Activated T-cell treated with anti-CD3 and anti-CD28 coated beads, Interleukin-2, amount 50 U/mL, for 72 hours (primary cell): ENCODE measurements around the gene RAB11FIP5. TPM values are rescaled to one million over a fixed set of nuclear protein-coding genes. Genes with fewer than 3 reads are reported as not detected.

Source experiments
- ATAC-seq, 2 donors: fragments of 150-1000 bp; cut with Tn5 transposase; replicated peaks in 1 of 2; 2 replicates each; pipeline ENCODE4 v1.10.0; 2021; ENCODE audit warnings: moderate library complexity in 2 of 2, mild to moderate bottlenecking in 1 of 2
- DNase-seq, 2 donors: peaks; one replicate each; pipeline ENCODE4 v3.0.0; 2021 to 2022; ENCODE audit warnings: mixed read lengths in 1 of 2
- H3K27ac Mint-ChIP-seq: one replicate; pipeline ENCODE4 v1.8.0; 2022; ENCODE audit warnings: mild to moderate bottlenecking, moderate library complexity, mixed read lengths
- H3K27me3 Mint-ChIP-seq: one replicate; pipeline ENCODE4 v1.8.0; 2022; ENCODE audit warnings: low read depth, mixed read lengths
- H3K36me3 Mint-ChIP-seq, 2 donors: one replicate each; pipeline ENCODE4 v1.8.0; 2022; ENCODE audit warnings: mixed read lengths in 2 of 2, mild to moderate bottlenecking in 1 of 2; ENCODE audit not compliant: insufficient read depth in 2 of 2
- H3K4me1 Mint-ChIP-seq: one replicate; pipeline ENCODE4 v1.8.0; 2022; ENCODE audit warnings: low read depth, mixed read lengths
- H3K4me3 Mint-ChIP-seq, 2 donors: one replicate each; pipeline ENCODE4 v1.8.0; 2022; ENCODE audit warnings: mild to moderate bottlenecking in 2 of 2, mixed read lengths in 2 of 2, moderate library complexity in 2 of 2
- H3K9me3 Mint-ChIP-seq, 2 donors: one replicate each; pipeline ENCODE4 v1.8.0; 2022; ENCODE audit warnings: mixed read lengths in 2 of 2
- total RNA-seq, 2 donors: library from RNA; stranded (reverse); gene quantifications; one replicate each; pipeline ENCODE4 v1.2.3, GENCODE V29; 2022

RAB11FIP5 gene
- total RNA-seq, 2 donors from 2014 or later: 6.6 to 9.8 TPM

DNA sequence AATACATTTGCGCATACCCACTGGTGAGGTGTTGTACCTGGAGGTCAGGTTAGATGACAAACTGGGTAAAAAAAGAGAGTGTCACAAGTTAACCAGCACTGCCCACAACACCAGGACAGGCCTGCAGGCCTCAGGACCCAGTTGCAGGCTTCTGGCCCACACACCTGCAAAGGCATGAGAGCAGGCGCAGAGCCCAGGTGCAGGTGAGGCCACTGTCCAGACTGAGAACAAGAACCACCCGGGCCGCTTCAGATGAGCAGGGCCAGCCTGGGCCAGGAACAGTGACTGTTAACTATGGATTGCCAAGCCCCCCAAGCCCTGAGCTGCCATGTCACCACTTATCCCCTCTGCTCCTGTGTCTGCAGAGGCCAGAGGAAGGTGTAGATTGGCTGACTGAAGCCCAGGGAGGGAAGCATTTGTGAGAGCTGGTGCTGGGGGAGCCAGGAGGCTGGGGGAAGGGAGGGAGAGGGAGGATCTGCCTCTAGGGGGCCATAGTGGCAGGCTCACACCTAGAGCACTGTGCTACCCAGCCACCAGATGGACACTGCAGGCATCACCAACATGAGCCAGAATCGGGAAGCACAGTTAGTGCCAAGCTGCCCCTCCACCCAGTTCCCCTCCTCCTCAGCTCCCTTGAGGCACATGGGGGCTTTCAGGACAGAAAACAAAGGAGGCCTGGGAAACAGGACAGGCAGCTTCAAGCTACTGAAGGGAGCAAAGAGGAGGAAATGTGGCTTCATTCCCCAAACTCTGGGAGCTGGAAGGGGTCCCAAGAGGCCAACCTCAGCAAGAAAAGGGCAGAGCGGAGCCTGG lies 76.6 kb downstream of the RAB11FIP5 start:
- Mint-ChIP-seq H3K9me3 (no peaks in the 10 kb centered on the region), H3K36me3 (no peaks in the 10 kb centered on the region), H3K27me3 (no peaks in the 10 kb centered on the region), H3K4me1 (peaks cover 4% of the 10 kb centered on the region), H3K27ac (no peak overlapping the region), H3K4me3 (no peak overlapping the region)
- ATAC-seq (no peak), DNase-seq (no peak)

DNA sequence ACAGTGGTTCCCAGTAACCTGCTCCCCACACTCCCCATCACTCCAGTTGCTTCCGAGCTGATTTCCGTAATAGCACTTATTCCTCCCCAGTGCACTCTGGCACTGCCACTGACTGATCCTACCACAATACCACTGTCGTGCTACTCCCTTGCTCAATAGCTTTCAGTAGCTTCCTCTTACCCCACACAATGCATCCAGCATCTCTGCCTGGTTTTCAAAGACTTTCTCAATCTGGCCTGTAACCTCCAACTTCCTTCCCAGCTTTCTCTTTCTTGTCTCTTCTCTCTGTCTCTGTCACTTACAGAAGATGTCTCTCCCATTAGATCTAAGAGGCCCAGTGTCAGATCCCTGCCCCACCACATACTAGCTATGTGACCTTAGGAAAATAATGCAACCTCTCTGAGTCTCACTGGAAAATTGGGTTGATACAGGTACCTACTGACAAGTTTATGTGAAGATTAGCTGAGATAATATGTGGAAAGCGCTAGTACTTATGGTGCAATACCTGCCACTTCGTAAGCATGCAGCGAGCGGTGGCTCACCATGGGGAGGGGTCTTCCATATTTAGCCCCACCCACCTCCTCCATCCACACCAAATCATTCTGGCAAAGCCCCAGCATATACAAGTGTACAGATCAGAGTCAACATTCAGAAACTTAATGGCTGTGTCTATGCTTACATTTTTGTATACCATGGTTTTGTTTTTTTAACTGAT lies 77.9 kb downstream of the RAB11FIP5 start:
- no peaks in the 10 kb centered on the region for H3K27me3 Mint-ChIP-seq
- no peak overlapping the region for H3K27ac Mint-ChIP-seq
- no peak for ATAC-seq

DNA sequence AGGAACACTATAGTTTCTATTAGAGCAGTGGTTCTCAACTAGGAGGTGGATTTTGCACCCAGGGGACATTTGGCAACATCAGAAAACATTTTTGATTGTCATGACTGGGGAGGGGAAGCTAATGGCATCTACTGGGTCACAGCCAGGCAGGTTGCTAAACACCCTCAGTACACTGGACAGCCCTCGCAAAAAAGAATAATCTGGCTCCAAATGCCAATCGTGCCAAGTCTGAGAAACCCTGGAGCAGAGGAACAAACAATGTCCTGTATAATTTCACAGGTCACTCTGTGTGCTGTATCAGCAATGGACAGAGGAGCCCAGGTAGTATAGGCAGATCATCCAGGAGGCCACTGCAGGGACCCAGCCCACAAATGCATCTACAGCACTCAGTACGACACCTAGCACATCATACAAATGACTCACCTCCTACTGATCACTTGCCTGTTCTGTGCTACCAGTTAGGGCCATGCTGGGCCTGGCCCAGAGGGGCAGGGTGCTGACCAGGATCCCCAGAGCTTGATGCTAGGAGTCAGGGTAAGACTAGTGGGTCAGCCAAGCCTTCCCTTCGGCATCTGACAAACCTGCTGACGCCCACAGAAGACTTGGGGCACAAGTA lies 78.9 kb downstream of the RAB11FIP5 start:
- H3K4me1 Mint-ChIP-seq: peaks cover 4% of the 10 kb centered on the region
- H3K27ac Mint-ChIP-seq: no peak overlapping the region
- no peaks in the 10 kb centered on the region for H3K27me3 Mint-ChIP-seq
- DNase-seq: no peak
- ATAC-seq: no peak
- no peaks in the 10 kb centered on the region for H3K36me3 Mint-ChIP-seq
- H3K4me3 Mint-ChIP-seq: no peak overlapping the region
- H3K9me3 Mint-ChIP-seq: no peaks in the 10 kb centered on the region

More for the DNA sequence above, 77.9 kb downstream of the RAB11FIP5 start:
- H3K9me3 Mint-ChIP-seq: no peaks in the 10 kb centered on the region
- DNase-seq: no peak
- peaks cover 4% of the 10 kb centered on the region for H3K4me1 Mint-ChIP-seq
- H3K36me3 Mint-ChIP-seq: no peaks in the 10 kb centered on the region
- H3K4me3 Mint-ChIP-seq: no peak overlapping the region

DNA sequence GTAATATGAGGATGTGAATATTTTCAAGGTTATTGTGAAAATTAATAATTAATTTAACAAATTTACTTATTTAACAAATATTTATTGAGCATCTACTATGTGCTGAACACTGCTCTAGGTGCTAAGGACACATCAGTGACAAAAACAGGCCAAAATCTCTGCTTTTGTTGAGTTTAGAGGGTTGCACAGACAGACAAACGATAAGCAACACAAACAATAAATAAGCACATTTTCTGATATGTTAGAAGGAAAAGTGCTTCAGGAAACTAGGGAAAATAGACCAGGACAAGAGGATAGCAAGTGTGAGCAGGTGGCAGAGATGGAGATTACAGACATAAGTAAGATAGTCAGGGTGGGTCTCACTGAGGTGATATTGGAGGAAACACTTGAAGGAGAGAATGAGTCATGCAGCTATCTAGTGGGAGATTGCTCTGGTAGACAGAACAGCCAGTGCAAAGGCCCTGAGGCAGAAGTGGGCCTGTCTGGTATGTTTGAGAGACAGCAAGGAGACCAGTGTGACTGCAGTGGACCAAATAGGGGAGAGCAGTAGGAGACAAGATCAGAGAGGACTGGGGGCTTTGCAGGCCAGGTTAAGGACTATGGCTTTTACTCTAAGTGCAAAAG lies 79.5 kb downstream of the RAB11FIP5 start:
- Mint-ChIP-seq H3K36me3 (no peaks in the 10 kb centered on the region), H3K27me3 (no peaks in the 10 kb centered on the region)

DNA sequence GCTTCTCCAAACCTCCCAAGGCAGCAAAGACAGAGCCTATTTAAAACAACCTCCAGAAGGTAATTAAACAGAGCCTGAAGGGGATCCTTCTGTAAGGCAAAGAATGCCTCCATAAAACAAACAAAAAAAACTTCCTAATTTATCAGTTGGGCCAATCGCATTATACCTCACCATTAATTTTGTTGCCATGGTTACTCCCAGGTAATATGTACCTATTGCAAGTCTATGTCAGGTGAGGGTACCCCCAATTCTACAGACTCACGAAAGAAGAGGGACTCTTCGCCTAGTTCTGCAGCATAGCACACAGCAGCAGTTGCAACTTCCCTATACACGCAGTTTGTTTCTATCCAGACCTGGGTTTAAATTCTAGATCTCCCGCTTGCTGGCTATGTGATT lies 80.0 kb downstream of the RAB11FIP5 start:
- DNase-seq: no peak
- no peak overlapping the region for H3K27ac Mint-ChIP-seq
- no peak for ATAC-seq

More for the DNA sequence above, 79.5 kb downstream of the RAB11FIP5 start:
- H3K9me3 Mint-ChIP-seq: no peaks in the 10 kb centered on the region
- no peak for ATAC-seq
- DNase-seq: no peak
- no peak overlapping the region for H3K4me3 Mint-ChIP-seq
- H3K4me1 Mint-ChIP-seq: peaks cover 4% of the 10 kb centered on the region
- H3K27ac Mint-ChIP-seq: no peak overlapping the region

DNA sequence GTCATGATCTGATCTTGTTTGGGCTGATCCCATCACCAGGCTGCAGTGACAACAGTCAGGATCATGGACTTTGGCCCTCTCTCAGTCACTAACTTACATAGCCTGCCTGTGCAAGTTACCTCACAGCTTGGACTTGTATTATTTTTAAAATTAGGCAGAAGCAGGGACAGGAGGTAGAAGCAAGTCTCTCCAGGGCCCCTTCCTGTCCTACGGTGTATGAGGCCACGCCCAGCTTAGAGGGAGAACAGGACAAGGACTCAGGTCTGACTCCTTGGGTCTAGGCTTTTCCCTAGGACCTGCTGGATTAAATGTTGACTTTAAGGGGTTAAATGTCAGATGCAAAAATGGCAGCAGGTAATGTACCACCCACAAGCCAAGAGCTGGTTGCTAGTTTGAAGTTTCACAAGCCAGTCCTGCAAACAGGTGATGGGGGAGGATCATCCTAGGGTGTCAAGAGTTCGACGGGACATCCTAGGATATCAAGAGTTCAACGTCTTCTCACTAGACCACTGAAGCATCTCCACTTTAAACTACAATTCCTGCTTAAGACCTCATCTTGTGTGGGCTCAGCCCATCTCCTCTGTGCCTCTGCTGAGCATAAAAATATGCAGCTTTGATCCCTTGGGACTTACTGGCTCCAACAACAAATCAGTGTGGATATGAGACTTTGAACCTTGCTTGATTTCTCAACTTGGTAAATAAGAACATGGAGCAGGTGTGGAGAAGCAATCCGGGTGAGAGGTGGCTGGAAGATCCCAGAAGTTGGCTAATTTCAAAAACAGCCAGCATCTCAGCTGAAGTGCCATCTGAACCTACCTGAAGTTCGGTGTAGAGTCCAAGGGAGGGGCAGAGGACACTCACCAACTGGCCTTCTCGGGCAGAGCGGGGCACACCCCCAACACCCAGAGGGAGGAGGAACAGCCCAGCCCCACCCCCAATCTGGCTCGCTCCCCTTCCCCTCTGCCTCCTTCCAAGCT lies 80.7 kb downstream of the RAB11FIP5 start:
- H3K9me3 Mint-ChIP-seq: no peaks in the 10 kb centered on the region
- H3K27ac Mint-ChIP-seq: no peak overlapping the region
- H3K36me3 Mint-ChIP-seq: no peaks in the 10 kb centered on the region
- ATAC-seq (no peak), DNase-seq (no peak)
- H3K27me3 Mint-ChIP-seq: no peaks in the 10 kb centered on the region
- peaks cover 4% of the 10 kb centered on the region for H3K4me1 Mint-ChIP-seq
- no peak overlapping the region for H3K4me3 Mint-ChIP-seq

More for the DNA sequence above, 80.0 kb downstream of the RAB11FIP5 start:
- Mint-ChIP-seq H3K36me3 (no peaks in the 10 kb centered on the region), H3K4me1 (peaks cover 4% of the 10 kb centered on the region), H3K9me3 (no peaks in the 10 kb centered on the region), H3K4me3 (no peak overlapping the region), H3K27me3 (no peaks in the 10 kb centered on the region)

DNA sequence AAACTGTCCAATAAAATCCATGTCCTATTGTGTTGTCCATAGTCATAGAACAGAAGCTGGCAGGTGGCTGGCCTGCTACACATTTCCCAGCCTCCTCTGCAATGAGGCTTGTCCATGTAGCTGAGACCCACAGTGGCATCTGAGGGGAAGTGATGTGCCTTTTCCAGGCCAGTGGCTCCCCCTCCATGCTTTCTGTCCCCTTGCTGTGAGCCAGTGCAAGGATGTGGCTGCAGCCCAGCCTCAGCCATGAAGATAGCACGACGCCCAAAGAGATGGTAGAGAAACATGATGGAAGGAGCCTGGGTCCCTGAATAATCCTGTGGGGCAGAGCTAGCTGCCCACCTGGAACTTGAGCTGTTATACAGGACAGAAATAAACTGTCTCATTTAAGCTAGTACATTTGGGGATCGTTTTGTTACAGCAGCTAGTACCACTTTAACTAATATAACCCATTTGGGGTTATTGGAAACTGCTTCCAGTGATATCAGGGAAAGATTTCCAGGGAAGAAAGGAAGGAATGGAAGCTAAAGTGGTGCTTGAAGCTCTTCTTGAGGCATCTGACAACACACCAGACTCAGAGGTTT lies 81.6 kb downstream of the RAB11FIP5 start:
- DNase-seq: no peak
- Mint-ChIP-seq H3K4me3 (no peak overlapping the region), H3K27me3 (no peaks in the 10 kb centered on the region), H3K4me1 (peaks cover 4% of the 10 kb centered on the region), H3K36me3 (no peaks in the 10 kb centered on the region), H3K27ac (no peak overlapping the region), H3K9me3 (no peaks in the 10 kb centered on the region)
- no peak for ATAC-seq

DNA sequence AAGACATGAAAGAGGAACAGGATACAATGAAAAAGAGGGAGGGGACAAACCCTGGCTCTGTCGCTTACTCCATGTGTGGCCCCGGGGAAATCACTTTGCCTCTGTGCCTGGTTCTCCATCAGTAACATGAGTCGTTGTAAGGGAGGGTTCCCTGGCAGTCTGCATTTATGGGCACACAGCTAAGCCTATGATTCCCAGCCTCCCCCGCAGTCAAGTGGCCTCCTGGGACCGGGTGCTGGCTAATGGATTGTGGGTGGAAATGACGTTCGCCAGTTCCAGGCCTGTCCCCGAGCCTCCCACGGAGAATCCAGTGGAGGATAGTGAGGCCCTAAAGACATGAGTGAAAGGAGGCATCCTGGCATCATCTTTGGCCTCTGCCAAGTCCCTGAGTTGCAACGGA lies 83.9 kb downstream of the RAB11FIP5 start:
- no peak overlapping the region for H3K4me3 Mint-ChIP-seq
- no peaks in the 10 kb centered on the region for H3K9me3 Mint-ChIP-seq
- no peak for ATAC-seq
- H3K4me1 Mint-ChIP-seq: peaks cover 4% of the 10 kb centered on the region
- no peaks in the 10 kb centered on the region for H3K36me3 Mint-ChIP-seq
- DNase-seq: no peak
- no peak overlapping the region for H3K27ac Mint-ChIP-seq
- H3K27me3 Mint-ChIP-seq: no peaks in the 10 kb centered on the region

DNA sequence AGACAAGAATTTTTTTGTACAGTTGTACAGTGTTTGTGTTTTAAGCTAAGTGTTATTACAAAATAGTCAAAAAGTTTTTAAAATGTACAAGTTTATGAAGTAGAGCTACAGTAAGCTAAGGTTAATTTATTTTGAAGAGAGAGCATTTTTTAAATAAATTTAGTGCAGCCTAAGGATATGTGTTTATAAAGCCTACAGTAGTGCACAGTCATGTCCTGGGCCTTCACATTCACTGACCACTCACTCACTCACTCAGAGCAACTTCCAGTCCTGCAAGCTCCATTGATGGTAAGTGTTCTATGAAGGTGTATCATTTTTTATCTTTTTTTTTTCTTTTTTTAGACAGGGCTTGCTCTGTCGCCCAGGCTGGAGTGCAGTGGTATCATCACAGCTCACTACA lies 85.4 kb downstream of the RAB11FIP5 start:
- Mint-ChIP-seq H3K4me3 (no peak overlapping the region), H3K4me1 (no peaks in the 10 kb centered on the region), H3K27me3 (no peaks in the 10 kb centered on the region), H3K9me3 (no peaks in the 10 kb centered on the region), H3K27ac (no peak overlapping the region), H3K36me3 (no peaks in the 10 kb centered on the region)
- DNase-seq: no peak
- no peak for ATAC-seq

DNA sequence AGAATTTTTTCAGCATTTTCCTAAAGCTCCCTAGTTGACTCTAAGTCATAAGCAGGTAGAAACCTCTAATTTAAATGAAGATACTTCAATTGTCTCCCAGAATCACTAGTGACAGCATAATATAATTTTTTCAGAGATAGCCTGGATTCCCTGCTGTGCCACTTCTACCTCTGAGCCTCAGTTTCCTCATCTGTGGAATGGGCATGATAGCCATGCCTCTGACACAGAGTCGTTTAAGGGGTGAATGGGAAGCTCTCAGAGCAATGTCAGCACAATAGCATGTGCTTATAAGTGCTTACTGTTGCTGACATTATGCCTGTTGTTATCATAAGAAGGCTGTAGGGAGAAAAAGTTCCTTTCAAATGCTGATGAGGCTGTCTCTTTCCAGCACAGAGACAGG lies 89.3 kb downstream of the RAB11FIP5 start:
- no peaks in the 10 kb centered on the region for H3K27me3 Mint-ChIP-seq
- no peaks in the 10 kb centered on the region for H3K36me3 Mint-ChIP-seq

More for the DNA sequence above, 89.3 kb downstream of the RAB11FIP5 start:
- H3K9me3 Mint-ChIP-seq: no peaks in the 10 kb centered on the region
- H3K4me3 Mint-ChIP-seq: no peak overlapping the region
- no peak for ATAC-seq
- H3K4me1 Mint-ChIP-seq: no peaks in the 10 kb centered on the region
- no peak for DNase-seq
- no peak overlapping the region for H3K27ac Mint-ChIP-seq
